ENCODE data around the gene PCDHB16.
"Not testable (repeated sequence)": the region's sequence is repeated elsewhere in the genome, so short reads cannot be mapped to it uniquely, and the experiment has no call there.

Gene PCDHB16

GRCh38 chr5:141208478-141208877, 26.3 kb downstream of the PCDHB16 start, which contains the start of gene PCDHB12:
TSS of gene PCDHB12 (plus strand) at chr5:141208719. CDS start at chr5:141208908, 189 bp downstream.
- TF ChIP-seq CTCF (conservative IDR thresholded peaks at IDR 0.05) (peak; percentile 48), ZFX (IDR thresholded peaks at IDR 0.05) (no peak)
- no peak within 1 kb of the TSS for H3K27ac ChIP-seq

- H3K27ac ChIP-seq = not testable (repeated sequence)
Measured at GRCh38 chr5:141210281-141210680, 28.1 kb downstream of the PCDHB16 start.

GRCh38 chr5:141210849-141211248, 28.7 kb downstream of the PCDHB16 start:
- H3K27ac ChIP-seq = not testable (repeated sequence)

- TF ChIP-seq CTCF (conservative IDR thresholded peaks at IDR 0.05) = peak; percentile 70
Measured at GRCh38 chr5:141213656-141214339, 31.6 kb downstream of the PCDHB16 start, which contains the start of gene PCDHB13. TSS of gene PCDHB13 (plus strand) at chr5:141213919. CDS start at chr5:141214124, 205 bp downstream.

GRCh38 chr5:141214583-141214982, 32.4 kb downstream of the PCDHB16 start:
- H3K27ac ChIP-seq = not testable (repeated sequence)

More at GRCh38 chr5:141213656-141214339, 31.6 kb downstream of the PCDHB16 start, which contains the start of gene PCDHB13:
- not testable (repeated sequence) for H3K27ac ChIP-seq

- not testable (repeated sequence) for H3K27ac ChIP-seq
Measured at GRCh38 chr5:141215504-141215903, 33.3 kb downstream of the PCDHB16 start.

GRCh38 chr5:141216035-141216434, 33.8 kb downstream of the PCDHB16 start:
- H3K27ac ChIP-seq = not testable (repeated sequence)

- peak; percentile 55 for TF ChIP-seq CTCF (conservative IDR thresholded peaks at IDR 0.05)
- no peak for TF ChIP-seq ZFX (IDR thresholded peaks at IDR 0.05)
- no peak within 1 kb of the TSS for H3K27ac ChIP-seq
Measured at GRCh38 chr5:141223112-141223783, 41.1 kb downstream of the PCDHB16 start, which contains the start of gene PCDHB14. TSS of gene PCDHB14 (plus strand) at chr5:141223343. CDS start at chr5:141223506, 163 bp downstream.

GRCh38 chr5:141224844-141225243, 42.7 kb downstream of the PCDHB16 start:
- H3K27ac ChIP-seq = not testable (repeated sequence)

- H3K27ac ChIP-seq = not testable (repeated sequence)
Measured at GRCh38 chr5:141225421-141225820, 43.2 kb downstream of the PCDHB16 start.

- TF ChIP-seq CTCF (conservative IDR thresholded peaks at IDR 0.05) (peak; percentile 55), ZFX (IDR thresholded peaks at IDR 0.05) (no peak)
- H3K27ac ChIP-seq = no peak overlapping the region
Measured at GRCh38 chr5:141234109-141234667, 52.0 kb downstream of the PCDHB16 start.
